ENCODE results near the gene C22orf15. TPM values are rescaled to one million over a fixed set of nuclear protein-coding genes. Genes with fewer than 3 reads are reported as not detected.

C22orf15 gene
- total and polyA plus RNA-seq, 2 of the 8 experiments (the other 6 are each of a cell fraction or from before 2014, with no cell fraction given) = 4.2 to 4.9 TPM

DNA sequence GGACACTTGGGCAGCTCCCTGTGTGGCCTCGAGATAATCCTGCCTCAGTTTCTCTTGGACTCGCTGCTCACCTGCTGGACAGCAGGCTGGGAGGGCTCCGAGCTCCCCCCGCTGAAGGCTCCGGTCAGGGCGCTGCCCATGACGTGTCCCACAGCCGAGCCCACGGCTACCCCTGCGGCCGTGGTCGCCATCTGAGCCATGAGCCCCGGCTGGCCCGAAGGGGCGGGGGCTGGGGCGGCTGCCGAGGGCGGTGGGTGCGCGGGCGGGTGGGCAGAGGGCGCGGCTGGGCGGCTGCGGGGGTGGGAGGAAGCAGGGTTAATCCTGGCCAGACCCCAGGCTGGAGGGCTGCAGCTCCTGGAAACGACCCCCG lies 4.5 kb downstream of the C22orf15 start:
- H3K4me1 ChIP-seq (replicated peaks in 1 of 4; ENCODE audit: control insufficient read depth in 3 of 4, insufficient read depth in 4 of 4, low read length in 3 of 4) = peaks cover 0 to 32% (median 21%) of the 10 kb centered on the region in 4 experiments; a peak in 6 of 7 replicates
- H3K9me3 ChIP-seq (ENCODE audit: insufficient read depth in 2 of 2, low read depth in 1 of 2, low read length in 1 of 2) = no peaks in the 10 kb centered on the region
- H3K56ac ChIP-seq (replicated peaks; ENCODE audit: insufficient read length, low read depth, low read length) = no peak overlapping the region
- no peak overlapping the region for H3K14ac ChIP-seq (ENCODE audit: insufficient read length)
- no peak overlapping the region for H3K23ac ChIP-seq (ENCODE audit: insufficient read length)
- H2BK20ac ChIP-seq (ENCODE audit: low read length) = no peak overlapping the region
- peaks cover 0 to 16% of the 10 kb centered on the region in 2 experiments for H4K20me1 ChIP-seq (replicated peaks in 1 of 2; ENCODE audit: control insufficient read depth in 1 of 2, insufficient read depth in 2 of 2, low read length in 2 of 2)
- H2BK120ac ChIP-seq (replicated peaks; ENCODE audit: low read depth, low read length) = no peak overlapping the region
- peaks cover 11% of the 10 kb centered on the region for H3K23me2 ChIP-seq (ENCODE audit: low read depth, low read length)
- TF ChIP-seq BACH1 (IDR thresholded peaks at IDR 0.05; ENCODE audit: low read length) = no peak
- TF ChIP-seq SUZ12 (IDR thresholded peaks at IDR 0.05; ENCODE audit: low read length) = no peak
- TF ChIP-seq CBX8 (IDR thresholded peaks at IDR 0.05; ENCODE audit: borderline replicate concordance, low read depth, low read length) = no peak
- no peak overlapping the region; the same call in 1 of the 2 replicates for H2BK12ac ChIP-seq (ENCODE audit: low read depth, low read length)
- no peak for FAIRE-seq
- H3K4ac ChIP-seq (replicated peaks; ENCODE audit: insufficient read length, low read depth, low read length) = peak overlapping the region; percentile 48
- peak overlapping the region; percentile 63 to 96 (median 74) for H3K4me3 ChIP-seq (ENCODE audit: extremely low read depth in 1 of 4, insufficient read depth in 2 of 4, low read depth in 3 of 4, low read length in 4 of 4)
- H3K27me3 ChIP-seq (replicated peaks in 1 of 4; ENCODE audit: control insufficient read depth in 3 of 4, extremely low read depth in 1 of 4, insufficient read depth in 3 of 4, low read length in 3 of 4) = peaks cover 0 to 13% (median 9%) of the 10 kb centered on the region in 4 experiments; a peak in 6 of 7 replicates
- DNase-seq (ENCODE audit: low read depth in 1 of 2, low spot score in 2 of 2) = no peak
- no peak overlapping the region for H2BK15ac ChIP-seq (ENCODE audit: low read length)
- POLR2A ChIA-PET (ENCODE audit: partially characterized antibody) = interaction anchor here (0.6 to 4.5 kb wide), 15 partner anchors 8 to 126 kb away, joined by 3 to 22 read pairs (median 3); partner anchors contain the start of genes MIF, SMARCB1, VPREB3 and ZNF70
- no peaks in the 10 kb centered on the region for H3K79me1 ChIP-seq (ENCODE audit: low read depth, low read length)
- H4K5ac ChIP-seq (ENCODE audit: insufficient read length, low read depth, low read length) = no peak overlapping the region
- H4K91ac ChIP-seq (replicated peaks; ENCODE audit: insufficient read length, low read length) = peak overlapping the region; percentile 87
- WGBS, 2 experiments (ENCODE audit: extremely low coverage in 1 of 2, insufficient coverage in 1 of 2, insufficient read length in 1 of 2, insufficient replicate concordance in 2 of 2, low coverage in 1 of 2, low lambda C conversion rate in 2 of 2, missing lambda C conversion rate in 1 of 2) = 13% methylated on average over 11 of the region's 27 CpGs; no CpG with 5 or more reads in 1 of the 2 experiments
- no peaks in the 10 kb centered on the region for H3K36me3 ChIP-seq (ENCODE audit: control insufficient read depth in 2 of 4, insufficient read depth in 4 of 4, low read length in 3 of 4)
- no peak overlapping the region for H2AFZ ChIP-seq (ENCODE audit: low read length)
- H3K79me2 ChIP-seq (ENCODE audit: control insufficient read depth in 1 of 2, insufficient read depth in 2 of 2, low read length in 2 of 2) = no peaks in the 10 kb centered on the region
- no peak overlapping the region; the same call in 1 of the 2 replicates for H2BK5ac ChIP-seq (ENCODE audit: low read depth, low read length)
- CTCF ChIA-PET (ENCODE audit: partially characterized antibody) = interaction anchor here (0.7 to 9.6 kb wide), 15 partner anchors 12 to 173 kb away, joined by 3 to 73 read pairs (median 3); partner anchors contain the start of genes SMARCB1 and ZNF70
- no peak overlapping the region for H2AK5ac ChIP-seq (ENCODE audit: low read depth, low read length)
- peak overlapping the region in 2 of 4 experiments; percentile 20 to 39; a peak in 1 of 7 replicates for H3K9ac ChIP-seq (replicated peaks in 1 of 4; ENCODE audit: extremely low read depth in 1 of 4, low read depth in 3 of 4, low read length in 3 of 4)
- no peak overlapping the region for H3K27ac ChIP-seq (ENCODE audit: low read depth, low read length)
- H4K8ac ChIP-seq (ENCODE audit: extremely low read depth, insufficient read depth, low read length) = no peak overlapping the region
- no peak overlapping the region for H3K18ac ChIP-seq (ENCODE audit: extremely low read depth, low read length)
- peak overlapping the region; percentile 73 to 99 for H3K4me2 ChIP-seq (ENCODE audit: insufficient read depth in 1 of 2, low read depth in 2 of 2, low read length in 2 of 2)

Measured in H1 (cell line).